Stimulated activated CD8-positive, alpha-beta memory T cell treated with anti-CD3 and anti-CD28 coated beads, Interleukin-4, amount 100 ng/mL, for 48 hours (primary cell): ENCODE results near the gene TBX2.

ENCODE experiments used
- DNase-seq: peaks from one replicate; pipeline ENCODE4 v3.0.0-alpha.2; 2020

Gene TBX2

DNA sequence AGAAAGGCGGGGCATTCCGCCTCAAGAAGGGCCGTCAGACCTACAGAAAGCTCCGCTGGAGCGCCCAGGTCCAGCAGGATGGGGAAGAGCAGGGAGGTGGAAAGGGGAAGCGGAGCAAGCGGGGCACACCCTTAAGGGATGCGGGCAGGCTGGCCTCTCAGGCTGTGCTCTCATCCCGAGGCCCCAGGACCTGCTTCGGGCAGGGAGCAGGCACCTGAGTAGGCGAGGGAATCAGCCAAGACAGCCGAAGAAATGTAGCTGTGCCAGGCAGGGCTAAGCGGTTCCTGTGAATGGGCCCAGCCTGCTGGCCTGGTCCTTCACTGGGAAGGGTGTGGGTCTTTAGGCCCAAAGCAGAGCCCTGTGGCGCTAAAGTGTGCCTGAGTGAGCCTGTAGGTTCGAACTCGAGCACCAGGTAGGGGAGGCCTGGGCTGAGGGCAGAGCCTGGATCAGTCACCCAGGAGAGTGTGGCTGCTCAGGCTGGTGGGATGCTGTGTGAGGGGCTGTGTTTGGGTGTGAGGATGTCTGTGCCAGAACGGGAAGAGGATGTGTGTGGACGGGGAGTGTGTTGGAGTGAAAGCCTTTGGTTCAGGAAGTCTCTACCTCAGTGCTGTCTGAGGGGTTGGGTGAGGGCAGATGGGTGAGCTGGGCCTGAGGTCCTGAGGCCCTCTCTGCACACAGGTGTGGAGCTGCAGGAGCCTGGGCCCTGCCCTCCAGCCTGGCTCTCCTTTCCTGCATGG, 55.8 kb downstream of the TBX2 start:
- no peak for DNase-seq

DNA sequence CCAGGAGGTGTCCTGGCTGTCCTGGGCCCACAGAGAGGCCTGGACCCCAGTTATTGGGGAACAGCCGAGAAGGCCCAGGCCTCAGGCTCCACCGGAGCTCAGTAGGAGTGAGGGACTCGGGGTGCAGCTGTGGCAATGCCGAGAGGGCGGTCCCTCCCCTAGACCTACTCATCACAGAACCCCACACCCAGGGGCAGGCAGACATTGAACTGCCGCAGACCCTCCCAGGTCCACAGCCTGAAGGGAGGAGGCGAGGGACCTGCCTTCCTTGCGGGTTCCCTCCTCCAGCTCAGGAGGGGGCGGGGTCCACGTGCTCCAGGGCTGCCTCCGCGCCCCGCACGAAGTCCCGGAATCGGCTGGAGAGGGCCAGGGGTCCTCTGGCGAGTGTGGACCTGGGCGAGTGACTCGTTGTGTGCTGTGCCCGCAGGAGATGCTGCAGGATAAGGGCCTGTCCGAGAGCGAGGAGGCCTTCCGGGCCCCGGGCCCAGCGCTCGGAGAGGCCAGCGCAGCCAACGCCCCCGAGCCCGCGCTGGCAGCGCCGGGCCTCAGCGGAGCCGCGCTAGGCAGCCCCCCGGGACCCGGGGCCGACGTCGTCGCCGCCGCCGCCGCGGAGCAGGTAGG, 56.5 kb downstream of the TBX2 start:
- DNase-seq: no peak

DNA sequence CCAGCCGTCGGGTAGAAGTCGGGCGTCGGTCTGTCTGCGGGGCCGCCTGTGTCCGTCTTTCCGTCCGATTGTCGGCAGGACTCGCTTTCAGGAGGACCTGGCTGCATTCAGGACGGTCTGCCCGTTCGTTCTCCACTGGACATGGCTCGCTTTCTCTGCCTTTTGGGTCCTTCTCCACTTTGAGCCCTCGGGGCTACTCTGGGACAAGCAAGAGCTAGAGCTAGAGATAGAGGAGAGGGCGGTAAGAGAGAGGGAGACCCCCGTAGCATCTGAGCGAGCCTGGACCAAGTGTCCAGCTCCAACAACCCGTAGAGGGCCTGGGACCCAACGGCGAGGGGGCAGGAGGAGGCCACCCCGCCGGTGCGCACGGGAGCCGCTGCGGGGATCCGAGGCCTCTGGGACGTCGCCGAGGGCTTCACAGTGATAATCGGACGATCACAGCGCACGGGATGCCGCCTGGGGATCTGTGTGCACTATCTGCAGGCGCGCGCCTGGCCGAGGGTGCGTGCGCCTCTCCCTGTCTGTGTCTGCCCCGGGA, 57.1 kb downstream of the TBX2 start:
- no peak for DNase-seq

DNA sequence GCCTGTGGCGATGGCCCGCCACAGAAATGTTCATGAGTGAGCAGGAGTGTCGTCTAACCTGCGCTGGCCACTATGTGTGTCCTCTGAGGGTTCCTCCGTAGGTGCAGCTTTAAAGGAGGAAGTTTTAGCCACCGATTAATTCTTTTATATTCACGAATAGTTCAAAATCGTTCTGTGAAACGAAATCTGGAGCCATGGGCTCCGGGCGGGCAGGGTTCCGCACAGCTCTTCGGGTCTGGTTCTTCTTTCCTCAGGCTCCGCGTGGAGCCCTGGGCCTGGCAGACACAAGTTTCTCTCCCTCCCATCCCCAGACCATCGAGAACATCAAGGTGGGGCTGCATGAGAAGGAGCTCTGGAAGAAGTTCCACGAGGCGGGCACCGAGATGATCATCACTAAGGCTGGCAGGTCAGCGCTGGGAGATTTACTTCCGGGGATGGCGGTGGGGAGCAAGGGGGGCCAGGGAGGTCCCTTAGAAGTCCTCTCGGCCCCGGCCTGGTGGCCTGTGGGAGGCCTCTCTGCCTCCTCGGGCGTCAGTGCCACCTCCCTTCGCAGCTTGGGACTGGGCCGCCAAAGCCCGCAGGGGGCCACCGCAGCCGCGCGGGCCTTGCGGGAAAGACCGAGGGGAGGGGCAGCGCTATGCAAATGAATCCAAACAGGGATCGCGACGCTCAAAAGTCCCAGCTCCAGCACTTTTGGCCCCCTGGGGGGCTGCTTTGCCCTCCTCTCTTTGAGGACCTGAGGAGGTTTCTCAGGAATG, 57.8 kb downstream of the TBX2 start:
- no peak for DNase-seq

DNA sequence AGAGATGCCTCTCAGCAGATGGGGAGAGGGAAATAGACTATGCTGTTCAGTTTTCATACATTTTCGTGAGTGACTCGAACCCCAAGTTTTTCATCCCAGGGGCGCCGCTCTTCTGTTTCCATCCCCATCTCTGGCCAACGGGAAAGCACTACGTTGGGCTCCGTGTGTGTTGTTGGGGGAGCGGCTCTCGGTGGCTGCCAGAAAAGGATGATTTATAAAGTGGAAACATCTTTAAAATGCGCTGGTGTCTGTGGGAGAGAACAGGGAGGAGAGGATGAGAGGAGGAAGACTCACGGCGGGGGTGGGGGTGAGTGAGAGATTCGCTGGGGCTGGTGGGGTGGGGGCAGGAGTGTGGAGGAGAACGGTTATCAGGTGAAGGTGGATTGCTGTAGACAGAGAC, 58.4 kb downstream of the TBX2 start:
- no peak for DNase-seq

DNA sequence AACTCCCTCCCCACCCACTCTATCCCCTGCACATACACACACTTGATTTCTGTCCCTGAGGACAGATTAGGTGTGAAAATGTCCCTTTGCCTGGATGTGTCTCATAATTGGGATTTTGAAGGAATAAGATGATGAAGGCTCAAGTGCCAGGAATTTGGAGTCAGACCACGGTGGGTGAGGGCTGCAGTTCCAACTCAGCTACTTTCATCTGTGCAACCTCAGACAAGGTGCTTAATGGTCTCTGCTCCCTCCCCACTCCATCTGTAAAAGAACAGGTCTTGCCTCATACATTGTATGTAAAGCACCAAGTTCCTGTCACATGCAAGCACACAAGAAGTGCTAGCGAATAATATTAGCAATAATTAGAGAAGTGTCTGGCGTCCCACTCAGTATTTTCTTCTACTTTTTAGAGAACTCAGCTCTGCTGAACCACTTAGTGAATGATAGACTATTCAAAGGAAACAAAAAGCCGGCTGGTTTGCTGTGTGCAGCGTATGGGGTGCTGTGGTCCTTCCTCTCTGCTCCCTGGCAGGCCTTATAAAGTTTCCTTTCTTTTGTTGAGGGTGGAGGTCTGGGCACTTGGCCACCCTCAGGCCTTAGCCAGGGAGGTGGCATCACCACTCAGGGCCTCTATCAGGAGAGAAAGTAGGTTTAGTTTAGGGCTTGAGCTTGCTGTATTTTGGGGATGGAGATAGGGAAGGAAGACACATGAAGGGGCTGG, 58.9 kb downstream of the TBX2 start:
- peak; percentile 19 for DNase-seq
